ENCODE measurements around the gene SHANK1.
A peak's percentile ranks its signal among the peaks of the same experiment; 100 is the strongest.

Gene SHANK1

DNA sequence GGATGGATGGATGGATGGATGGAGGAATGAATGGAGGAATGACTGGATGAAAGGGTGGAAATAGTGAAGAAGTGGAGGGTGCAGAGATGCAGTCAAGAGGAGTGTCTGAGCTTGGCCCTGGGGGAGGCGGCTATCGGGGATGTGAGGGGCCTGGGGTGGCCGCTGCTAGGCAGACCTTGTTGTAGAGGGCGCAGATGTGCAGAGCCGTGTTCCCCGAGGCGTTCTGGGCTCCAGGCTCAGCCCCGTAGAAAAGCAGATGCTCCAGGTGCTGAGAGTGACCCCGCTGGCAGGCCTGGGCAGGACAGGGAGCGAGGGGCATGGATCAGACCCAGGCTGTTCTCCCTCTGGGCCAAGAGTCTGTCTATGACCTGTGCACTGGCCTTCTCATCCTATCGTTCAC lies 8.4 kb downstream of the SHANK1 start:
- no peak for FAIRE-seq

DNA sequence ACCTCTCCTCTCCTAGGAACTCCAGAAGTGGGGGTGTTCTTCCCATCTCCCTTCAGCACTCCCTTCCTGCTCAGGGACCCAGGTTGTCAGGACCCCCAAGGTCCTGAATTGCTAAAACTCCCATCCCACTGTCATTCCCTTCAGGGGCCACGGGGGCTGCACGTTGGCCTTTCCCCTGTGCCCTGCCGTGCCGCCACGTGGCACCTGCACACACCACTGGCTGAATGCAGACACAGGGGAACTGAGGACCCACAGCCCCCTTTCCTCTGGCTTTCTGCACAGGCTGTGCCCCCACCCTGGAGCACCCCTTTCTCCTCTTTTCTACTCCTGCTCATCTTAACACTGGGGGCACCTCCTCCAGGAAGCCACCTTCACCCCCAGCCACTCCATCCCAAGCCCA lies 9.0 kb downstream of the SHANK1 start:
- FAIRE-seq: no peak

GRCh38 chr19:50710094-50710493 lies 9.5 kb downstream of the SHANK1 start:
- FAIRE-seq: no peak

DNA sequence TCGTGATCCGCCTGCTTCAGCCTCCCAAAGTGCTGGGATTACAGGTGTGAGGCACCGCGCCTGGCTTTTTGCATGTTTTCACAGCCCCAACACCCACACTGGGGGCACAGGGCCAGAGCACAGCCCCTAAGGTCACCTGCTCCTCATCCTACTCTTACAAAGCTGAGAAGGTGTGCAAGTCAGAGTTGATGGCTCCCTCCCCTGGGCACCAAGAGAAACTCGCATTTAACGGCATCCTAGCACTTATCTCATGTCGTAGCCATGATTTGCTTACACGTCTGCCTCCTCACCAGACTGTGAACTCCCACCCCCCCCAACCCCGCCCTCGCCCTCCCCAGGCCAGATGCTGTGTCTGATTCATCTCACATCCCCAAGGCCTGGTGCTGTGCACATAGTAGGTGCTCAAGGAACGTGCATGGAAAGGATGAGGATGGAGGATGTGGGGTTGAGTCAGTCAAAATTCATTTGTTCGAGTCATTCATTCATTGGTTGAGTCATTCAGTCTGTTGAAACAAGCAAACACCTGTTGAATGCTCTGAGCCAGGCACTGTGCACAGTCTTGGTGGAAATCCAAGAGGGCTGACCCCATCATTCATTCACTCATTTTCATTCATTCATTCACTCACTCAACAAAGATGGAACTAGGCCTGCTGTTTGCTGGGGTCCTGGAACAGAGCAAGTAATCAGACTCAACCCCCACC lies 11.3 kb downstream of the SHANK1 start:
- FAIRE-seq: no peak

GRCh38 chr19:50706387-50706786 lies 13.2 kb downstream of the SHANK1 start:
- no peak for FAIRE-seq

DNA sequence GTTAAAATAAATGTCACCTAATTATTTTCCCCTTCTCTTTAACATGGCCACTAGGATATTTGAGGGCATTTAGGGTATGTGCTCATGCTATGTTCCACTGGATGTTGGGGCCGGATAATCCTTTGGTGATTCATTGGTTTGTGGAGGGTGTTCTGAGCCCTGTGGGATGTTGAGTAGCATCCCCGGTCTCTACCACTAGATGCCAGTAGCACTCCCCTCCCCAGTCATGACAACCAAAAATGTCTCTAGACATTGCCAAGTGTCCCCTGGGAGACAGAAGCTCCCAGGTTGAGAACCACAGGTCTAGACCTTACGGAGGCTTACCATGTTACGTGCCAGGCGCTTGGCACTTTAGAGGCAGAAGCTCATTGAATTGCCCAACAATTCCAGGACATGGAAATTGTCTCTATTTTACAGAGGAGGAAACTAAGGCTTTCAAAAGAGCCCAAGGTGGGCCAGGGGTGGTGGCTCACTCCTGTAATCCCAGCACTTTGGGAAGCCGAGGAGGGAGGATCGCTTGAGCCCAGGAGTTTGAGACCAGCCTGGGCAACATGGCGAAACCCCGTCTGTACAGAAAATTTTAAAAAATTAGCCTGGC lies 14.1 kb downstream of the SHANK1 start:
- FAIRE-seq: peak; percentile 91

GRCh38 chr19:50703915-50704796 lies 15.4 kb downstream of the SHANK1 start:
- no peak for FAIRE-seq

GRCh38 chr19:50702871-50703829 lies 16.5 kb downstream of the SHANK1 start:
- no peak for FAIRE-seq

- FAIRE-seq: no peak
Observed at GRCh38 chr19:50702158-50702870, 17.3 kb downstream of the SHANK1 start.

GRCh38 chr19:50701367-50701985 lies 18.1 kb downstream of the SHANK1 start:
- FAIRE-seq: no peak

GRCh38 chr19:50697414-50698124 lies 22.0 kb downstream of the SHANK1 start:
- no peak for FAIRE-seq

DNA sequence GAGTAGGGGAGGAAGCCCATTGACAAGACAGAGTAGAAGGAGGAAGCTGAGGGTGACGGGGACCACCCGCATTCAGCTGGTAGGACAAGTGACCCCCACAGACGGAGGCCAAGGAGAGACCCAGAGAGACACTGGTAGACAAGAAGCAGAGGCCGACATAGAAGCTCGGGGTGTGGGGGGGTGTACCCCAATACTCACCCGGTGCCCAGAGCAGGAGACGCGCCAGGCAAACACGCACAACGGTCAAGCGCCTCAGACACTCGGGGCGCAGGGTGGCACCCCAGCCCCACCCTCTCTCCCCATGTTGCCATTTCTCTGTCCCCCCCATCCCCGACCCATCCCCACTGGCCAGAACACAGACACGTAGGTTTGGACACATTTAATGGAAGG lies 23.5 kb downstream of the SHANK1 start:
- FAIRE-seq: no peak

GRCh38 chr19:50695251-50696093 lies 24.1 kb downstream of the SHANK1 start:
- no peak for FAIRE-seq

- FAIRE-seq: no peak
Observed at GRCh38 chr19:50694815-50695145, 24.8 kb downstream of the SHANK1 start.

- FAIRE-seq: no peak
Observed at GRCh38 chr19:50693064-50693975, 26.3 kb downstream of the SHANK1 start.

- no peak for FAIRE-seq
Observed at GRCh38 chr19:50690439-50690838, 29.2 kb downstream of the SHANK1 start.

GRCh38 chr19:50688766-50689165 lies 30.8 kb downstream of the SHANK1 start:
- no peak for FAIRE-seq

- FAIRE-seq: no peak
Observed at GRCh38 chr19:50686310-50687032, 33.1 kb downstream of the SHANK1 start.

Measured in G401.6 (cell line).